Middle frontal gyrus (tissue), 1 donor: ENCODE data around the gene RAPGEF3.

Experiments used
- DNase-seq: peaks from one replicate; pipeline ENCODE4 v3.0.0-alpha.2; 2015; ENCODE audit warnings: low spot score; ENCODE audit errors: extremely low spot score

RAPGEF3 gene, protein sequence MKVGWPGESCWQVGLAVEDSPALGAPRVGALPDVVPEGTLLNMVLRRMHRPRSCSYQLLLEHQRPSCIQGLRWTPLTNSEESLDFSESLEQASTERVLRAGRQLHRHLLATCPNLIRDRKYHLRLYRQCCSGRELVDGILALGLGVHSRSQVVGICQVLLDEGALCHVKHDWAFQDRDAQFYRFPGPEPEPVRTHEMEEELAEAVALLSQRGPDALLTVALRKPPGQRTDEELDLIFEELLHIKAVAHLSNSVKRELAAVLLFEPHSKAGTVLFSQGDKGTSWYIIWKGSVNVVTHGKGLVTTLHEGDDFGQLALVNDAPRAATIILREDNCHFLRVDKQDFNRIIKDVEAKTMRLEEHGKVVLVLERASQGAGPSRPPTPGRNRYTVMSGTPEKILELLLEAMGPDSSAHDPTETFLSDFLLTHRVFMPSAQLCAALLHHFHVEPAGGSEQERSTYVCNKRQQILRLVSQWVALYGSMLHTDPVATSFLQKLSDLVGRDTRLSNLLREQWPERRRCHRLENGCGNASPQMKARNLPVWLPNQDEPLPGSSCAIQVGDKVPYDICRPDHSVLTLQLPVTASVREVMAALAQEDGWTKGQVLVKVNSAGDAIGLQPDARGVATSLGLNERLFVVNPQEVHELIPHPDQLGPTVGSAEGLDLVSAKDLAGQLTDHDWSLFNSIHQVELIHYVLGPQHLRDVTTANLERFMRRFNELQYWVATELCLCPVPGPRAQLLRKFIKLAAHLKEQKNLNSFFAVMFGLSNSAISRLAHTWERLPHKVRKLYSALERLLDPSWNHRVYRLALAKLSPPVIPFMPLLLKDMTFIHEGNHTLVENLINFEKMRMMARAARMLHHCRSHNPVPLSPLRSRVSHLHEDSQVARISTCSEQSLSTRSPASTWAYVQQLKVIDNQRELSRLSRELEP

DNA sequence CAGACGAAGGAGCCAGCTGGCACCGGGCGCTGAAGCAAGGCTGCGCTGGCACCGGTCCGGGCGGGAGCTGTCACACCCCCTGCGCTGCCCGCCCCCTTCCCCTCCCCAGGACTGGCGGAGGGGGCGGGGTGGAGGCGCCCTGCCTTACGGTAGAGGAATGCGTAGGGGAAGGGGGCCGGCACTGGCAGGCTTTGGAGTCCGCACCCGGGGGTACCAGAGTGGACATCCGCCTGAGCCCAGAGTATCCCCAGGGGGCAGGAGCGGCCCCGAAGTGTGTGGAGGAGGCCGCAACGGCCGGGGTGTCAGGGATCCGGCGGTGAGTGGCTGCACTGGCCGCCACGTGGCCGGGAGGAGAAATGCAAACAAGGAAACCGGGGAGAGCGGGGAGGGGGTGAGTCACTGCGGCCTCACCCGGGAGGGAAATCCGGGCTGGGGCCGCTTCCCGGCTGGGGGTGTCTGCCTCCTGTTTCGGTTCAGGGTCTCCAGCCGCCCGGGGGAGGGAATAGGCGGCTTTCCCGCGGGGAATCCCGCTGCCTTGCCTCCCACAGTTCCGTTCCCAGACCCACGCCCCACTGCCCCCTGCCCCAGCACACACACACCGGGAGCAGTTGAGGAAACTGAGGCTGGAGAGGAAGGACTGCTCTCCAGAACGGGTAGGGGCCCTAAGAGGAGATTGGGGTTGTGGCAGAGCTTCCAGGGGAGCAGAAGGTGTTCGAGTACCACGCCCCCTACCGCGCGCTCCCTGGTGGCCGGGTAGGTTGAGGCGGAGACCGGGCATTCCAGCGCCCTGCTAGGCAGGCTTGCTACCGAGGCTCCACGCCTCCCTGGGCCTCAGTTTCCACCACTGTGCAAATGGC, at the start of gene RAPGEF3:
RAPGEF3 (minus strand) TSS at position 47 of the 857 bp plus-strand sequence. CDS start 324 bp downstream, outside the sequence.
- DNase-seq: peak; percentile 65

DNA sequence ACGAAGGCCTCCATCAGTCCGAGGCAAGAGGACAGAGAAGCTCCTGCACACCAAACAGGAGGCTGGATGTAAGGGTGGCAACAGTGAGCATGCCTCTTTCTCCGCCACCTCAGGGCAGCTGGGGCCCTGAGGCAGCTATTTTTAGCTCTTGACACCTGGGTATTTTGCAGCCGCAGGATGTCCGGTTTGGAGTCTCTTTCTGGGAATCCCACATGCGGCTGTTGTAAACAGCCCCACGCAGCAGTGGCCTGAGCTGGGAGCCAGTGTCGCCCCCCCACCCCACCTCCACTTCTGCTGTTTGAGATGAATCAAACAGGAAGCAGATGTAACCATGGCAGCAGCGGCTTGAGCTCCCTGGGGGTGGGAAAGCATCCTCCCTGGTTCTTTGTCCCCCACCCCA, 49.4 kb upstream of the RAPGEF3 start:
- no peak for DNase-seq

DNA sequence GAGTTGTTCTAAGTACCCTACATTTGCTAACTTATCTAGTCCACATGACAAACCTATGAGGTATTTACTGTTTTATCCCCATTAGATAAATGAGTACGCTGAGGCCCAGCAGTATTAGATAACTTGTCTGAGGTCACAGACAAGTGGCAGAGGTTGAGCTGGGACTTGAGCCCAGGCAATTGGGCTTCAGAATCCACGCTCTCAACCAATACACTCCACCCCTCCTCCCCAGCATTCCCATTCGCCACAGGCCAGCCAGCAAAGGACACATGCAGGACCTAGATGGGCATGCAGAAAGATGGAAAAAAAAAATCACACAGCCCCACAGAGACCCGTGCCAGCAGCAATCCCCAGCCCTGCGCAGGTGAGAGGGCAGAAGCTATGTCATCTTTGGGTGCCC, 48.7 kb upstream of the RAPGEF3 start:
- DNase-seq: no peak

DNA sequence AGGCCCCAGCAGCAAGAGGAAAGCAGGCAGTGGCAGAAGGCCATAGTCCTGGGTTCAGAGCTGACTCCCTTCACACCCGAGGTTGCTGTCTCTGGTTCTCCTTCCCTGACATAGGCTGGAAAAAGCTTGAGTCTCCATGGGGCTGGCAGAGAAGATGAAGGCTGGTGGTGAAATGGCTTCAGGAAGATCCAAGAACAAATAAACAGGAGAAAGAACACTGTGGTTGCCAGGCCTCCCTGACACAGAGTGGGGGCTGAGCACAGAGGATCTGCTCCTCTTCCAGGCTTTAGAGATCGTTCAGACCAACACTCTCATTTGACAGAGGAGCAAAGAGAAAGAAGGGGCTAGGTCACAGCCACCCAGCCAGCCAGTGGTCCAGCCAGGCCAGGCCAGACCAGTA, 46.7 kb upstream of the RAPGEF3 start:
- DNase-seq: no peak

DNA sequence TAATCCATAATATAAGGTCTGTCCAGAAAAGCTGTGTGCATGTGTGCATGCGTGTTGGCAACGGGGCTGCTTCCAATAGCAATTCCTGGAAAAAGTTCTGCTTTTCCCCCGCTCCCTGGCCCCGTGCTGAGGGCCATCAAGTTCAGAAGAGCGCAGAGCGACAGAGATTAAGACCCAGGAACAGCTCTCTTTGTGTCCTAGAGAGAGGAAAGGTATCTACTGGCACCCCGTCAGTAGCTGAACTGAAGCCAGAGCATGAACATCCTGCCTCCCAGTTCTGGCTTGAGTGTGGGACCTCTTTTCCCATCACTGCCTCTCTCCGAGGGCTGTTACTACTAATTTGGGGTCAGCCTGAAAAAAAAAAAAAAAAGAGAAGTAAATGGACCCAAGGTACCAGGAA, 45.5 kb upstream of the RAPGEF3 start:
- DNase-seq: no peak

DNA sequence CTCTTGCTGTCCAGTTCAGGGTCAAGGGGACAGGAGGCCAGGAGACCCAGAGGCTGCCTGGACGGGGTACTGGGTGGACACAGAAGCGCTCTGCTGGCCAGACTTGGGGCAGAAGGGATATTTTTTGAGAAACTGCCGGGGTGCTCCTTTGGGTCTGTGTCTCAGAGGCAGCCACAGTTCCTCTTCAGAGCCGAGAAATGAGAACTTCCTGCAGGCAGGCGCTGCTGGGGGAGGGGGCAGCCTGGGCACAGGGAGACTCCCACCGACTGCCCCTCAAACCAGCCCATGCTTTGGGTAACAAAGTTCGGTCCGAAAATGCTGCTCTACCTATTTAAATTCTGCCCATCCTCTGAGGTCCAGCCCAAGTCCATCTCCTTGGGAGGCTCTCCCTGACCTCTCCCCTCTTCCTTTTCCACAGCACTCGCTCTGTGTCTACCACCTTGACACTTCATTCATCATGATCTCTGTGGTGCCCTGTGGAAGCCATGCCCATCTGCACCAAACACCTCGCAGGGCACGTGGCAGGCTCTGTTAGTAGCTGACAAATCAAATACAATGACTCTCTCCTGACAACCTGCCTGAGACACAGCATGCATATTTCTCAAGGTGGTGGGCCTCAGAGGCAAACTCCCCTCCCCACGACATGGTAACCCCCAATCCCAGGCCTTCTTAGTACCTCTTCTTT, 44.7 kb upstream of the RAPGEF3 start:
- DNase-seq: no peak

DNA sequence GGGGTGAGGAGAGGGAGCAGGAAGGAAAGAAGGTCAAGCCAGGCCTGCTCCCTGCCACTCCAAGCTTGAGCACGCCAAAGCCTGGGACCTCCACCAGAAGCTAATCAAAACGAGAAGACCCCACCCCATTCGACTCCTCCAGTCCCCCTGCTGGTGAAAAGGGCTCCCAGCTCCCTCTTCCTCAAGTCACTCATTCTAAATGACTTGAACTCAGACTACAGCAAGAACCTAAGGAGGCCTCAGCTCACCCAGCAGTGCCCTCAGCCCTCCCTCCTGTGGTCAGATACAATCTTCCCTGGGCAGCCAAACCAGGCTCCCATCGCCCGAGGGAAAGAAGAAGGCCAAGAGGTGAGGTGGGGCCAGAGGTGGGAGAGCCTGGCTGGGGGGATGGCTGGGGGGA, 43.6 kb upstream of the RAPGEF3 start:
- no peak for DNase-seq

DNA sequence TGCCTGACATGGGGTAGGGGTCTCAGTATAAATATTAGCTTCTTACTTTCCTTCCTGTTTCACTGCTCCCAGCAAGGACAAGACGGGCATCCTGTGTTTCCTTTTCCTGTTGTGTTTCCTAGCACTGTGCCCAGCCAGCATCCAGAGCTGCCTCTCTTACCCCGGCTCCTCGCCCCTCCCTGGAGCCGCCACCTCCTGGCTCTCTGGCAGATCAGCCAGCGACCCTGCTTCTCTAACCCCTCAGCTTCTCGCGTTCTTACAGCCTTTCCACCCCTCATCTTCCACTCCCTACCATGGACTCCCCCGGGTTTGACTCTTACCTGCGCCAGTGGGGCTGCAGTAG, 43.2 kb upstream of the RAPGEF3 start:
- DNase-seq: no peak

DNA sequence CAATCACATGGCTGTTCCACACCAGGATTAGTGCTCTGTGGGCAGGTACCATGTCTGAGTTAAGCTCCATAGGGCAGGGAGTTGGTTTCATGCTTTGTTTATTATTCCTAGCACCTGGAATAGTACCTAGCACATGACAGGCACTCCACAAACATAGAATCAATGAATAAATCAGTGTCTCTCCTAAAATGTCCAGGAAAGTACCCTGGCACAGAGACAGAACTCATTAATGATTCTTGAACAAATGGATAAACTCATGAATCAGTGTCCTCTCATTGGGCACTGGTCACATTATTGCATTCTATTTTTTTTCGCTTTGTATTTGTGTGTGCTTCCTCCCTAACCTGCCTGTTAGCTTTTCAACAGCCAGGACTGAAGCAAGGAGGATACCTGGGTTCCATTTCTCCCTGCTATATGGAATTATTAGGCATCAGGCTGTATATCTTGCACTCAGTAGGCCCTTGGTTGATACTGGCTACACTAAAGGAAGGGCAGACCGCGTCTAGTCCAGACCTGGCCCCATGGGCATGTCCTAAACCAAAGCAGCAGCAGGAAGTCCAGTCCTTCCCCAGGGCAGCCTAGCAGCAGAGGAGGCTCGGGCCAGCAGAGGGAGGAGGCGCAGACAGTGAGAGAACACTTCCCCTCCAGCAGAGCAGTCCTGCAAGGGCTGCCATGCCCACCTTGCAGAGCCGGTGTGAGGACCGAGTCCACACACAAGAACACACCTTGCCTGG, 42.7 kb upstream of the RAPGEF3 start:
- no peak for DNase-seq

DNA sequence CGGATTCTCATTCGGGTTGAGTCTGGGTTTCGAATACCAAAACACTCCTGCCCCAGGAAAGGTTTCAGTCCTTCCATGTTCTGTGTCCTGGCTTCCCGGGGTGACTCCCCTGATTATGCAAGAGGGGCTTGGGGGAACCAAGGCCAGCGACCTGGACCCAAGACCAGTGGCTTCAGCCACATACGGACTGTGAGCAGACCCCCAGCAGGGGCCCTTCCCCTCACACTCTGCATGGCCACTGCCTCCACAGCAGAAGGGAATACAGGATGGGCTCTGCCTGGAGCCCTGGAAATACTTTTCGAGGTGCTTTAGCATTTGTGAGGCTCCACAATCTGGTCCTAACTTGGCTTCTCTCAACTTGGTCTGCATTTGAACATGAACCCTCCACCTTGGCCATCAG, 41.9 kb upstream of the RAPGEF3 start:
- no peak for DNase-seq

DNA sequence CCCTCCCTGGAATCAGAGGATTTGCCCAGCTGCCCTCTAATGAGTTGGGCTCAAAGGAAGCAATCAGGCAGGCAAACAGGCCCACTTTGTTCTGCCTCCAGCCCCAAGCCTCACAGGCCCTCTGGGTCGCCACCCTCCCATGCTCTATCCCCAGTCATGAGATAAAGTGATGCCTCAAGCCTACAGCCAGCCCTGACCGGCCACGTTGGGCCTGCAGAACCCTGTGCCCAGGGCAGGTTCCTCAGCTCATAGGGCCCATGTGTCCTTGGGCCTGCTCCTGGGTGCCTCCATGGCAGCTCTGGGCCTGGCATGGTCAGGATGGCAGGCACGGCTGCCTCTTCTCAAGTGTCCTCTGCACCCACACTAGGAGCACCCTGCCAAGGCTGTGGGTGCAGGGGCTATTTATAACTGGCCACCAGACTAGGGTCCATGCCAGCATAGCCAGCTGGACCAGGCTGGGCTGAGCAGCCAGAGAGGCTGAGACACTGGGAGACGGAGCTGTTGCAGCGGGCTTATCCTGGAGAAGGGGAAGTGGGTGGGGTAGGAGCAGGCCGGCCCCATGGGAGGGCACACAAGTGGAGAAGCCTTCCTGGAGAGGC, 40.8 kb upstream of the RAPGEF3 start:
- DNase-seq: no peak

DNA sequence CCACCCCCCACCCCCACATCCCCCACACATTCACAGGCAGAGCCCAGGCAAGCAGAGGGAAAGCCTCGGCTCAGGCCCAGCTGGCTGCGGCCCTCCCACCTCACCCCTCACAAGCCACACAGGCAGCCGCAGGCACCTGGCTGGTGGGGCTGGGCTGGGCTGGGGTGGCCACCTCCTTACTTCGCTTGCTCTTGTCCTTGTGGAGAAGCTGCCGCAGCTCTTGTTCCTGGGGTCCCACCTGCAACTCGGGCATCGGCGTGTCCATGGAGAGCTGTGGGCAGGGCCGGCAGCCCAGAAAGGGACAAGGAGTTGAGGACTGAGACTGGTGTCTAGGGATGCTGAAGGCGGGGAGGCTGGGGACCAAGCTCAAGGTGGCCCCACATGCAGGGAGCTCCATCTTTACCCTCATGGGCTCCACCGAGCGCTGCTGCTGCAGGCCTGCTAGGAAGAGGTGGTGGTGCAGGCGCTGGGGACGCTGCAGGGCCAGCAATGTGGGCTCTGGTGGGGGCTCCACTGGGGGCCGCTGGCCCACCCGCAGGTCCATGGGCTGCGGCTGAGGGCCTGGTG, 39.8 kb upstream of the RAPGEF3 start:
- no peak for DNase-seq

DNA sequence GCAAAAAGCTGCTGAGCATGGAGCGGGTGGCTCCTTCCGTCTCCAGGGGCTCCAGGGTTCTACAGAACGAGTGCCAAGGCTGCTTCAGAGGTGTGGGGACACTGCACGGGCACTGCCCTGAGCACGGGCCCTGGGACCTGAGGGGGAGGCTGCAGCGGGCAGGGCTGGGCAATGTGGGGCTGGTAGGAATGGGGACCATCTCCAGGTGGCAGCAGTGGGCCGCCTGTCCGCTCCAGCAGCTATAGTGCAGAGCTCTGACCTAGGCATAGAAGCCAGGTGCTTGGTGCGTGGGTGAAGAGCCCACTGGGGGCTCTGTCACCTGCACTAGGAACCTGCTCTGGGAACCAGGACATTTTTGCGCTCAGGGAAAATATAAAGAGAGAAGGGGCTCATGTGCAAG, 38.8 kb upstream of the RAPGEF3 start:
- DNase-seq: no peak

DNA sequence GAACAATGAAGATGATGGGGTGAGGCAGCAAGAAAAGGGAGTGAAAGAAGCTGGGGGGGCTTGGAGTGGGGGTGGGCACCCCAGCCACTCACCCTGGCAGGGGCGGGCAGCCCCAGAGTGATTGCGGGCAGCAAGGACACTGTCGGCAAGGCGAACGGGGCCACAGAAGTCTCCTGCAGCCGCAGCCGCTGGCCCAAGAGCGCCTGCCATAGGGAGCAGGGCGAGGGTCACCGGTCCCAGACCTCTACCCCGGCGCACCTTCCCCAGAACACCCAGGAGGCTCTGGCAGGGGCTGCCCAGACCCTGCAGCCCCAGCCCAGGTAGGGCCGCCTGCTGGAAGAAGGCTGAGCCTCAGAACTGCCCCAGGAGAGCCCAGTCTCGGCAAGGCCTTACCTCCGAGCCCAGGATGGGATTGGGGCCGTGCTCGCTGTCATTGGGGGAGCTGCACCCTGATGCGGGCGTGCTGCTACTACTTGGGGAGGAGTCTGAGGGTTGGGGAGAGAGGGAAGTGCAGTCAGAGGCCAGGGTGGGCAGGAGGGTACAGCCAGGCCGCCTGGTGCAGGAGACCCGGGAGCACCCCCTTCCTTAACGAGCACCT, 37.2 kb upstream of the RAPGEF3 start:
- DNase-seq: no peak

DNA sequence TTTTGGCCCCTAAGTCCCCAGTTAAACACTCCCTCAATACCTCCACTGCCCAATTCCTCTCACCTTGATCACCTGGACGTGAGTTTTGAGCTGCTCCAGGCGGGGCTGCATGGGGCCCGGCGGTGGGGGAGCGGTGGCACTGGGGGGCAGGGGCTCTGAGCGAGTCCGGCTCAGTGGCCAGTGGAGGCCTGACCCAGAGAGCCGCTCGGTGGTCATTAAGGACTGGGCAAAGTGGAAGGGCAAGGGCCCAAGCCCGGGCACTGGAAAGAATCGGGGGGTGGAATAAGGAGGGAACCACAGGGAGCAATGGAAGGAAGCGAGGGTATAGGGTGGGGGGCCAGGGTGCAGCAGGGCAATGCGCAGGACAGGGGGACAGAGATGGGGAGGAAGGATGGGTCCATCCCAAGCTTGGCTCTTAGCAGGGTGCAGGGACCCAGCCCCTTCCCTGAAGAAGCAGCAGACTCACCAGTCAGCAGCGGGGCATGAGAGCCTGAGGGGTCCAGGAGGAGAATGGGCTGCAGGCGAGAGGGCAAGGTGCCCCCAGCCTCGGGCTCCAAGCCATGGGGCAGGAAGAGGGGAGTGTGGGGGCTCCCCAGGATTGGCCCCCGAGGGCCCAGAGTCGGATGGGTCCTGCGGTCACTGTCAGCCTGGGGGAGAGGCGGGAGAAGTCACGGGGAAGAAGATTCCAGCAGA, 36.6 kb upstream of the RAPGEF3 start:
- DNase-seq: no peak

DNA sequence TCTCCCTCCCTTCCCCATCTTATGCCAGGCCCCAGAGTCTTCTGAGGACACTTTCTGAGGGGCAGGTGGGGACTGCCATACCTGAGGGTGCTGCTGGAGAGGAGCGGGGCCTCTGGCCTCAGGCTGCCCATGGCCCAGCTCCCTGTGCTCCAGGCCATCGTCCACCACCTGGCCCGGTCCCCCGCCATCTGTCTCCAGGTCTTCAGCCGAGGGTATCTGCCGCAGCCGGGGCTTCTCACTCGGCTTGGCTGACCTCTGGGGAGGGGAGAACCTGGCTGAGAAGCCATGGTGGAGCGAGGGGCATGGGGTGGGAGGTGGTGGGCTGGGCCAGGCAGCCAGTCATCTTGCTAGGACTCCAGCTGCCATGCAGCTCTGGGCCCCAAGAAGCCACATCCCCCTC, 36.0 kb upstream of the RAPGEF3 start:
- DNase-seq: no peak

DNA sequence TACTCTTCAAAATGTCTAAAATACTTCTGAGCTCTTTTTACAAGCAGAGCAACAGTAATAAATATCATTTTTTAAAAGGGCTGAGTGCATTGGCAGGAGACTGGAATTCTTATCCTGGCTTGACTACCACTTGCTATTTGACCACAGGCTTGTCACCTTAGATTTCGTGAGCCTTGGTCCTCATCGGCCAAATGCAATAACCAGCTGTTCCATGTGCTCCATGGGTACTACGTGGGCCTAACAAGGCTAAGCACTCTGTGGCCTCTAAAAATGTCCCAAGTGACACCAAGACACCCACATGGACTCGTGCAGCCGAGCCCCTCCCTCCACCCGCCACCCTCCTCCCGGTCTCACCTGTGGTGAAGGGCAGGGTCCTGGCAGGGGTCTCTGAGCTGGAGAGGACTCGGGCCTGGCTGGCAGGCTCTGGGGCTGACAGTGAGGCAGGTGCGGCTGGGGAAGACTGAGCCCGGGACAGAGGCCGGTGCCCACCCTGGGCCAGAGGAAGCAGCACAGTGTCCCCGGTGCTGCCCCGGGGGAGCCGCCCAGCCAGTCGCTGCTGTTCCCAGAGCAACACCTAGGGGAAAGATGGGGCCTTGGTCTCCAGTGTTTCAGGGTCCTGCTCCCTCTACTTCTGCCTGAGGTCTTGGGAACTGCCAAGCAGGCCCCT, 34.5 kb upstream of the RAPGEF3 start:
- DNase-seq: no peak

DNA sequence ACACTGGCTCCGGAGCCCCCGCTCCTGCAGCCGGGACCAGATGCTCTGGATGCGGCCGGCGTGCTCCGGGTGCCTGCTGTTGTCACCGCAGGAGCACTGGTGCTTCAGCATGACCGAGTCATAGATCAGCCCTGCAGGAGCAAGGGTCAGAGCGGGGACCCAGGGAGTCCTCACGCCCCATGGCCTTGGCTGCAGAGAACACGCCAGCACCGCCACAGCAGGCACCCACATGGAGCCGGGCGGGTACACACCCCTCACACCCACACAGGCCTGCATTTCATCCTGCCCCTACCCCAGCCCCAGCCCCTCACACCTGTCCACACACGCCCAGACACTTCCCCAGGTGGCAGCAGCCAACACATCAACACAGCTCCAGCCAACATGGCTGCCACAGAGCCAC, 33.2 kb upstream of the RAPGEF3 start:
- DNase-seq: no peak
